H1 (cell line): ENCODE results near the gene INTS2. TPM values are rescaled to one million over a fixed set of nuclear protein-coding genes. Genes with fewer than 3 reads are reported as not detected.

Source experiments
- CTCF ChIA-PET: fragments of 300-600 bp; sonication (Branson Sonifier 250); formaldehyde crosslinking; loops from one replicate; lab custom pipeline; 2021; ENCODE audit not compliant: partially characterized antibody; lab: Charles Lee
- POLR2A ChIA-PET: fragments of 300-600 bp; sonication (Branson Sonifier 250); formaldehyde crosslinking; loops from one replicate; lab custom pipeline; 2021; ENCODE audit warnings: inconsistent platforms; ENCODE audit not compliant: partially characterized antibody; lab: Charles Lee
- DNase-seq, 2 experiments: peaks; one replicate each; pipeline versions ENCODE4 v3.0.0 to v3.0.0-alpha.2; 2010 to 2022; ENCODE audit warnings: low spot score in 2 of 2, low read depth in 1 of 2, mixed read lengths in 1 of 2
- FAIRE-seq: peaks from 2 replicates; lab custom pipeline; 2011; peaks lifted over from hg19 to GRCh38; lab: Jason Lieb, UNC
- H2AFZ ChIP-seq: 2 replicates; pipeline ENCODE4 v1.8.1; 2012; ENCODE audit warnings: low read length, inconsistent platforms
- H2AK5ac ChIP-seq: 2 replicates; pipeline ENCODE4 v1.6.1; 2013; ENCODE audit warnings: low read depth, low read length
- H2BK120ac ChIP-seq: replicated peaks from 2 replicates; pipeline ENCODE3; 2013; ENCODE audit warnings: low read depth, low read length, inconsistent platforms
- H2BK12ac ChIP-seq: 2 replicates; pipeline ENCODE4 v1.6.1; 2013; ENCODE audit warnings: low read depth, low read length
- H2BK15ac ChIP-seq: 2 replicates; pipeline ENCODE4 v1.6.1; 2013; ENCODE audit warnings: low read length
- H2BK20ac ChIP-seq: 2 replicates; pipeline ENCODE4 v1.6.1; 2013; ENCODE audit warnings: low read length
- H2BK5ac ChIP-seq: 2 replicates; pipeline ENCODE4 v1.6.1; 2013; ENCODE audit warnings: low read depth, low read length
- H3K14ac ChIP-seq: 2 replicates; pipeline ENCODE4 v1.6.1; 2013; ENCODE audit warnings: inconsistent platforms; ENCODE audit not compliant: insufficient read length
- H3K18ac ChIP-seq: 2 replicates; pipeline ENCODE4 v1.6.1; 2013; ENCODE audit warnings: low read length; ENCODE audit errors: extremely low read depth
- H3K23ac ChIP-seq: 2 replicates; pipeline ENCODE4 v1.6.1; 2013; ENCODE audit warnings: inconsistent platforms; ENCODE audit not compliant: insufficient read length
- H3K23me2 ChIP-seq: 2 replicates; pipeline ENCODE4 v1.6.1; 2013; ENCODE audit warnings: low read depth, low read length
- H3K27ac ChIP-seq: 2 replicates; pipeline ENCODE4 v1.6.1; 2011; ENCODE audit warnings: low read depth, low read length, inconsistent platforms
- H3K27me3 ChIP-seq, 4 experiments: replicated peaks in 1 of 4; 1 replicate in 1 of 4; 2 replicates in 3 of 4; pipeline versions ENCODE4 v1.6.1 to v1.8.1; 2011 to 2013; ENCODE audit warnings: low read length in 3 of 4, mild to moderate bottlenecking in 3 of 4, inconsistent platforms in 2 of 4, mixed read lengths in 2 of 4, moderate library complexity in 1 of 4; ENCODE audit not compliant: control insufficient read depth in 3 of 4, insufficient read depth in 3 of 4; ENCODE audit errors: extremely low read depth in 1 of 4
- H3K36me3 ChIP-seq, 4 experiments: 2 replicates each; pipeline versions ENCODE4 v1.6.1 to v1.8.1; 2011 to 2013; ENCODE audit warnings: mild to moderate bottlenecking in 4 of 4, low read length in 3 of 4, moderate library complexity in 2 of 4, control low read depth in 1 of 4, inconsistent platforms in 1 of 4; ENCODE audit not compliant: insufficient read depth in 4 of 4, control insufficient read depth in 2 of 4
- H3K4ac ChIP-seq: replicated peaks from 2 replicates; pipeline ENCODE3; 2013; ENCODE audit warnings: low read length, low read depth, mixed read lengths, inconsistent platforms; ENCODE audit not compliant: insufficient read length
- H3K4me1 ChIP-seq, 4 experiments: replicated peaks in 1 of 4; 1 replicate in 1 of 4; 2 replicates in 3 of 4; pipeline versions ENCODE4 v1.6.1 to v1.8.1; 2011 to 2013; ENCODE audit warnings: low read length in 3 of 4, inconsistent platforms in 2 of 4, mixed read lengths in 1 of 4; ENCODE audit not compliant: insufficient read depth in 4 of 4, control insufficient read depth in 3 of 4
- H3K4me2 ChIP-seq, 2 experiments: 2 replicates each; pipeline versions ENCODE4 v1.6.1 to v1.8.1; 2011 to 2013; ENCODE audit warnings: low read depth in 2 of 2, low read length in 2 of 2, control low read depth in 1 of 2, inconsistent platforms in 1 of 2, mild to moderate bottlenecking in 1 of 2; ENCODE audit not compliant: insufficient read depth in 1 of 2
- H3K4me3 ChIP-seq, 4 experiments: fragments of 200-600, 300-600 bp in 1 of 4; sonication (generic), shearing (Covaris generic), sonication (Bioruptor Twin) in 1 of 4; 2 replicates each; pipeline versions ENCODE4 v1.5.1 to v1.8.1; 2011 to 2016; ENCODE audit warnings: low read length in 4 of 4, low read depth in 3 of 4, control low read depth in 2 of 4, inconsistent platforms in 2 of 4, mild to moderate bottlenecking in 2 of 4, mixed read lengths in 1 of 4, moderate library complexity in 1 of 4; ENCODE audit not compliant: insufficient read depth in 2 of 4; ENCODE audit errors: extremely low read depth in 1 of 4
- H3K56ac ChIP-seq: replicated peaks from 2 replicates; pipeline ENCODE3; 2013; ENCODE audit warnings: low read depth, mild to moderate bottlenecking, mixed read lengths, low read length, inconsistent platforms; ENCODE audit not compliant: insufficient read length
- H3K79me1 ChIP-seq: 2 replicates; pipeline ENCODE4 v1.6.1; 2013; ENCODE audit warnings: low read depth, low read length, control low read depth
- H3K79me2 ChIP-seq, 2 experiments: 2 replicates each; pipeline versions ENCODE4 v1.6.1 to v1.8.1; 2012 to 2013; ENCODE audit warnings: low read length in 2 of 2, mild to moderate bottlenecking in 2 of 2, inconsistent platforms in 1 of 2; ENCODE audit not compliant: insufficient read depth in 2 of 2, control insufficient read depth in 1 of 2
- H3K9ac ChIP-seq, 4 experiments: replicated peaks in 1 of 4; 1 replicate in 1 of 4; 2 replicates in 3 of 4; pipeline versions ENCODE4 v1.6.1 to v1.8.1; 2011 to 2013; ENCODE audit warnings: low read depth in 3 of 4, low read length in 3 of 4, control low read depth in 2 of 4, mild to moderate bottlenecking in 2 of 4, moderate library complexity in 2 of 4, inconsistent platforms in 1 of 4; ENCODE audit errors: extremely low read depth in 1 of 4
- H3K9me3 ChIP-seq, 2 experiments: 2 replicates each; pipeline versions ENCODE4 v1.6.1 to v1.8.1; 2012 to 2013; ENCODE audit warnings: mild to moderate bottlenecking in 2 of 2, moderate library complexity in 2 of 2, control low read depth in 1 of 2, inconsistent platforms in 1 of 2, low read depth in 1 of 2, low read length in 1 of 2, mixed read lengths in 1 of 2; ENCODE audit not compliant: insufficient read depth in 2 of 2
- H4K20me1 ChIP-seq, 2 experiments: replicated peaks in 1 of 2; 2 replicates each; pipeline versions ENCODE3 to v1.8.1; 2011 to 2013; ENCODE audit warnings: inconsistent platforms in 2 of 2, low read length in 2 of 2, mild to moderate bottlenecking in 1 of 2; ENCODE audit not compliant: insufficient read depth in 2 of 2, control insufficient read depth in 1 of 2
- H4K5ac ChIP-seq: 2 replicates; pipeline ENCODE4 v1.6.1; 2013; ENCODE audit warnings: low read length, low read depth, mixed read lengths, inconsistent platforms; ENCODE audit not compliant: insufficient read length
- H4K8ac ChIP-seq: 2 replicates; pipeline ENCODE4 v1.8.0; 2013; ENCODE audit warnings: mild to moderate bottlenecking, moderate library complexity, low read length, inconsistent platforms; ENCODE audit not compliant: insufficient read depth; ENCODE audit errors: extremely low read depth
- H4K91ac ChIP-seq: replicated peaks from 2 replicates; pipeline ENCODE3; 2013; ENCODE audit warnings: low read length, mixed read lengths, inconsistent platforms; ENCODE audit not compliant: insufficient read length
- SAP30 ChIP-seq: fragments of 300-600 bp; sonication (generic); IDR thresholded peaks from 2 replicates; pipeline ENCODE4 v1.7.1; 2012; ENCODE audit warnings: low read length, moderate library complexity, mild to moderate bottlenecking, inconsistent platforms; ENCODE audit not compliant: insufficient read depth, insufficient replicate concordance
- SP2 ChIP-seq: IDR thresholded peaks from 2 replicates; pipeline ENCODE4 v1.6.1; 2012; ENCODE audit warnings: mild to moderate bottlenecking, low read length, inconsistent platforms
- WGBS, 2 experiments: shearing (Covaris generic) in 1 of 2; methylation state at CpG; one replicate each; pipeline versions ENCODE4 v1.1.6 to v1.1.7; 2013 to 2015; ENCODE audit warnings: low lambda C conversion rate in 2 of 2, mixed read lengths in 2 of 2, inconsistent platforms in 1 of 2, low coverage in 1 of 2, missing lambda C conversion rate in 1 of 2; ENCODE audit not compliant: insufficient replicate concordance in 2 of 2, insufficient coverage in 1 of 2, insufficient read length in 1 of 2; ENCODE audit errors: extremely low coverage in 1 of 2, missing lambda C conversion rate in 1 of 2; 5-methylcytosine and 5-hydroxymethylcytosine counted together
- polyA plus RNA-seq, 7 experiments: library from polyadenylated mRNA; depleted of rRNA in 3 of 7; stranded (reverse) in 5 of 7; unstranded in 2 of 7; fragments of >200 nt in 5 of 7; fragments of 200-250 nt in 2 of 7; gene quantifications; 1 replicate in 5 of 7; 2 replicates in 1 of 7; 4 replicates in 1 of 7; pipeline versions ENCODE4 v1.2.1 to v1.2.3, GENCODE V29; 2011 to 2013; ENCODE audit warnings: missing spikeins in 2 of 7, mixed read lengths in 2 of 7
- total RNA-seq: library from RNA; stranded (reverse); fragmentation: NEBNext Ultra II Directional; extraction: Animal tissue kit (Norgen Biotek cat#: 25700); gene quantifications from 2 replicates; pipeline ENCODE4 v1.2.1, GENCODE V29; 2021

The INTS2 gene
- total and polyA plus RNA-seq, 2 of the 8 experiments (the other 6 are each of a cell fraction or from before 2014, with no cell fraction given), result 9.4 to 21.8 TPM

DNA sequence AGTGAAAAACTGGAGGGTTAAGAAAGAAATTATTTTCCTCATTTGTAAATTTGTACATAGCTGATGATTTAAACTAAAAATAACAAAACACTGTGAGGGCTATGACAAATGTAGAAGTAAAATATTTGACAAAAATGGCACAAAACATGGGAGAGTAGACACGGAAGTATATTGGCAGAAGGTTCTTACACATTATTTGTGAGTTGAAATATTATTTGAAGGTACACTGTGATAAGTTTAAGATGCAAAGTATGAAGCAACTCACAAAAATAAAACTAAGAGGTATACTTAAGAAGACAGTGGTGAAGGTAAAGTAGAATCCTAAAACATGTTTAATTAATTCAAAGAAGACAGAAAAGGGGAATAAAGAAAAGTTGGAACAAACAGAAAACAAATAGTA is 99.1 kb downstream of the INTS2 start:
- Histone ChIP-seq H3K4me2 (no peak overlapping the region), H2BK15ac (no peak overlapping the region), H3K4me1 (no peaks in the 10 kb centered on the region), H3K23ac (no peak overlapping the region), H3K9me3 (peaks cover 0 to 7% of the 10 kb centered on the region in 2 experiments; a peak in 1 of 4 replicates), H3K18ac (no peak overlapping the region), H2BK12ac (no peak overlapping the region), H4K91ac (no peak overlapping the region), H2BK120ac (no peak overlapping the region), H3K79me2 (0 out of 4 replicates have a peak, but pooled peaks cover 0 to 3% of the 10 kb centered on the region in 2 experiments), H2AFZ (no peak overlapping the region), H3K4ac (no peak overlapping the region), H2BK5ac (no peak overlapping the region), H3K79me1 (no peaks in the 10 kb centered on the region), H3K56ac (no peak overlapping the region), H4K8ac (no peak overlapping the region), H3K23me2 (no peaks in the 10 kb centered on the region), H4K20me1 (no peaks in the 10 kb centered on the region), H3K9ac (no peak overlapping the region), H3K27ac (no peak overlapping the region), H4K5ac (no peak overlapping the region), H3K27me3 (no peaks in the 10 kb centered on the region), H2BK20ac (no peak overlapping the region), H3K36me3 (peaks cover 0 to 6% (median 3%) of the 10 kb centered on the region in 4 experiments; a peak in 3 of 8 replicates), H2AK5ac (no peak overlapping the region), H3K14ac (no peak overlapping the region), H3K4me3 (no peak overlapping the region)
- no peak for FAIRE-seq
- TF ChIP-seq SP2 (no peak), SAP30 (no peak)
- ChIA-PET POLR2A (no interaction called here), CTCF (interaction anchor here (1.6 kb wide), 1 partner anchor 8 kb away, joined by 6 read pairs; no protein-coding TSS in a partner anchor)
- WGBS, 2 experiments, result 81% methylated on average over 1 of the region's 1 CpG; no CpG with 5 or more reads in 1 of the 2 experiments
- no peak for DNase-seq
